Measurements from ENCODE around the gene DNAJC11. TPM values are rescaled to one million over a fixed set of nuclear protein-coding genes. Genes with fewer than 3 reads are reported as not detected.

DNAJC11 gene
- polyA plus RNA-seq, 2 of the 4 experiments (the other 2 are of a cell fraction) = 35.7 to 48.5 TPM

GRCh38 chr1:6692956-6693355 lies 8.7 kb downstream of the DNAJC11 start:
- no peak overlapping the region for H3K27ac ChIP-seq
- H3K4me3 ChIP-seq = no peak overlapping the region
- ATAC-seq (no peak), FAIRE-seq (no peak), DNase-seq (ENCODE audit: low read depth in 1 of 2, low spot score in 1 of 2) (no peak)
- no peak overlapping the region for H3K4me2 ChIP-seq
- no peaks in the 10 kb centered on the region for H3K4me1 ChIP-seq
- no peaks in the 10 kb centered on the region for H3K9me3 ChIP-seq
- TF ChIP-seq PBX3 (IDR thresholded peaks at IDR 0.05) = no peak
- TF ChIP-seq GATA3 (IDR thresholded peaks at IDR 0.05; ENCODE audit: borderline replicate concordance) = no peak
- no peak for TF ChIP-seq FOSL2 (IDR thresholded peaks at IDR 0.05)
- no peak for TF ChIP-seq FOSL2 (CRISPR knock-in tag; IDR thresholded peaks at IDR 0.05)
- TF ChIP-seq MAFK (IDR thresholded peaks at IDR 0.05; ENCODE audit: partially characterized antibody) = no peak
- no peak for TF ChIP-seq CBX8 (IDR thresholded peaks at IDR 0.05)
- TF ChIP-seq KDM1A (IDR thresholded peaks at IDR 0.05; ENCODE audit: low read depth) = no peak
- no peak for TF ChIP-seq ZNF302 (CRISPR knock-in tag; IDR thresholded peaks at IDR 0.05)
- TF ChIP-seq JUN (IDR thresholded peaks at IDR 0.05) = no peak
- no peak for TF ChIP-seq ATOH8 (CRISPR knock-in tag; IDR thresholded peaks at IDR 0.05; ENCODE audit: low read depth)
- no peak for TF ChIP-seq HOXB13 (CRISPR knock-in tag; IDR thresholded peaks at IDR 0.05; ENCODE audit: low read depth)
- no peak for TF ChIP-seq MAZ (IDR thresholded peaks at IDR 0.05; ENCODE audit: borderline replicate concordance, low read depth, low read length)
- TF ChIP-seq BHLHE40 (IDR thresholded peaks at IDR 0.05; ENCODE audit: low read depth, low read length) = no peak
- no peak for TF ChIP-seq MYC (IDR thresholded peaks at IDR 0.05; ENCODE audit: borderline replicate concordance, low read length)
- POLR2A ChIA-PET = no interaction called here
- 96% methylated on average over 9 of the region's 9 CpGs for WGBS (ENCODE audit: missing lambda C conversion rate)
- CTCF ChIA-PET = interaction anchor here (0.6 to 4.5 kb wide), 2 partner anchors 8 to 443 kb away, joined by 4 to 22 read pairs; partner anchors contain the start of gene DNAJC11

GRCh38 chr1:6691507-6691906 lies 10.1 kb downstream of the DNAJC11 start:
- 92% methylated on average over 4 of the region's 4 CpGs for WGBS (ENCODE audit: missing lambda C conversion rate)
- Histone ChIP-seq H3K4me1 (no peaks in the 10 kb centered on the region), H3K27ac (no peak overlapping the region), H3K9me3 (no peaks in the 10 kb centered on the region), H3K4me2 (no peak overlapping the region), H3K4me3 (no peak overlapping the region)
- FAIRE-seq (no peak), DNase-seq (ENCODE audit: low read depth in 1 of 2, low spot score in 1 of 2) (no peak), ATAC-seq (no peak)
- POLR2A ChIA-PET = no interaction called here
- CTCF ChIA-PET = interaction anchor here (1.2 to 4.5 kb wide), 2 partner anchors 10 to 35 kb away, joined by 4 to 22 read pairs; partner anchors contain the start of gene DNAJC11
- TF ChIP-seq FOXS1 (CRISPR knock-in tag; IDR thresholded peaks at IDR 0.05) (no peak), TP53 (CRISPR knock-in tag; IDR thresholded peaks at IDR 0.05) (no peak), NFE2L2 (conservative IDR thresholded peaks at IDR 0.05; ENCODE audit: low read length) (no peak), ZNF302 (CRISPR knock-in tag; IDR thresholded peaks at IDR 0.05) (no peak), RARB (CRISPR knock-in tag; IDR thresholded peaks at IDR 0.05) (no peak), ATOH8 (CRISPR knock-in tag; IDR thresholded peaks at IDR 0.05; ENCODE audit: low read depth) (no peak), TFCP2L1 (CRISPR knock-in tag; IDR thresholded peaks at IDR 0.05) (no peak), HOXB13 (CRISPR knock-in tag; IDR thresholded peaks at IDR 0.05; ENCODE audit: low read depth) (no peak), RAD21 (conservative IDR thresholded peaks at IDR 0.05 in 1 of 2, IDR thresholded peaks at IDR 0.05 in 1 of 2) (no peak), CHD4 (IDR thresholded peaks at IDR 0.05; ENCODE audit: borderline replicate concordance) (no peak), EHF (CRISPR knock-in tag; IDR thresholded peaks at IDR 0.05) (no peak), MAZ (IDR thresholded peaks at IDR 0.05; ENCODE audit: borderline replicate concordance, low read depth, low read length) (no peak), CHD2 (IDR thresholded peaks at IDR 0.05; ENCODE audit: low read length, partially characterized antibody) (no peak)

- FAIRE-seq (no peak), ATAC-seq (no peak), DNase-seq (ENCODE audit: low read depth in 1 of 2, low spot score in 1 of 2) (no peak)
- Histone ChIP-seq H3K27ac (no peak overlapping the region), H3K4me1 (no peaks in the 10 kb centered on the region), H3K4me3 (no peak overlapping the region), H3K9me3 (no peaks in the 10 kb centered on the region), H3K4me2 (no peak overlapping the region)
- ChIA-PET CTCF (interaction anchor here (4.5 kb wide), 1 partner anchor 11 kb away, joined by 22 read pairs; the partner anchor contains the start of gene DNAJC11), POLR2A (no interaction called here)
- 95% methylated on average over 7 of the region's 7 CpGs for WGBS (ENCODE audit: missing lambda C conversion rate)
- TF ChIP-seq ESRRA (IDR thresholded peaks at IDR 0.05; ENCODE audit: borderline replicate concordance, low read length) = no peak
- TF ChIP-seq MAZ (IDR thresholded peaks at IDR 0.05; ENCODE audit: borderline replicate concordance, low read depth, low read length) = no peak
- TF ChIP-seq REST (IDR thresholded peaks at IDR 0.05) = no peak
- TF ChIP-seq HDAC2 (IDR thresholded peaks at IDR 0.05) = no peak
- no peak for TF ChIP-seq ZSCAN20 (CRISPR knock-in tag; IDR thresholded peaks at IDR 0.05)
- no peak for TF ChIP-seq ATOH8 (CRISPR knock-in tag; IDR thresholded peaks at IDR 0.05; ENCODE audit: low read depth)
- TF ChIP-seq USF2 (IDR thresholded peaks at IDR 0.05) = no peak
These were observed 11.4 kb downstream of the DNAJC11 start for GRCh38 chr1:6690186-6690585.

Measured in A549 (cell line).